HG02763 (cell line): ENCODE results near the gene MC3R.

Experiments
- ATAC-seq: cut with Tn5 transposase; IDR thresholded peaks from one replicate; pipeline ENCODE4 v1.9.1; 2021; ENCODE audit warnings: mild to moderate bottlenecking, moderate library complexity; ENCODE audit not compliant: unreplicated experiment

Gene MC3R

DNA sequence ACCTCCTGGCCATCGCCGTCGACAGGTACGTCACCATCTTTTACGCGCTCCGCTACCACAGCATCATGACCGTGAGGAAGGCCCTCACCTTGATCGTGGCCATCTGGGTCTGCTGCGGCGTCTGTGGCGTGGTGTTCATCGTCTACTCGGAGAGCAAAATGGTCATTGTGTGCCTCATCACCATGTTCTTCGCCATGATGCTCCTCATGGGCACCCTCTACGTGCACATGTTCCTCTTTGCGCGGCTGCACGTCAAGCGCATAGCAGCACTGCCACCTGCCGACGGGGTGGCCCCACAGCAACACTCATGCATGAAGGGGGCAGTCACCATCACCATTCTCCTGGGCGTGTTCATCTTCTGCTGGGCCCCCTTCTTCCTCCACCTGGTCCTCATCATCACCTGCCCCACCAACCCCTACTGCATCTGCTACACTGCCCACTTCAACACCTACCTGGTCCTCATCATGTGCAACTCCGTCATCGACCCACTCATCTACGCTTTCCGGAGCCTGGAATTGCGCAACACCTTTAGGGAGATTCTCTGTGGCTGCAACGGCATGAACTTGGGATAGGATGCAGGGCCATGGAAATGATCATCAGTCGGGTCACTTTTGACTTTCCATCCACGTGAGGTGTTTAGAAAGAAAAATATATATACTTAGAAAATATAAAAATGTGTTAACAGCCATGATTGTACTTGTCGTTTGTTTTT lies 868 bp downstream of the MC3R start:
- no peak for ATAC-seq

- ATAC-seq: no peak
Measured at GRCh38 chr20:56249956-56250355, 1.4 kb downstream of the MC3R start.

- ATAC-seq: no peak
Measured at GRCh38 chr20:56257604-56258003, 9.1 kb downstream of the MC3R start.

DNA sequence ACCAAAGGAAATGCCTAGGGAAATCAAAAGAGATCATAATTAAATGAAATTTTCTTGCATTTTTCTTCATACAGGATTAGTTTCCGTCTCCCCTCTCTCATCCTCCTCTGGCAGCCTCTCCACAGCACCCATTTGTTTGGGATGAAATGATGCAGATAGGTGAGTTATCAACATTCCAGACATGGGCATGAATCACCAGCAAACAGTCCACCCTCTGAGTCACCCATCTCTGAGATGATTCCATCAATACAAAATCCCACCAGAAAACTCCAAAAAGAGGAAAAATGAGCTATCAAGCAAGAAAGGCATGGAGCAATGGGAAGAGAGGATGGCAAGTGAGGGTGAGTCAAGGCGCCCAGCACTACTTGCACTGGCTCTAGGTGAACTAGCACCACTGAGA lies 11.4 kb downstream of the MC3R start:
- no peak for ATAC-seq

DNA sequence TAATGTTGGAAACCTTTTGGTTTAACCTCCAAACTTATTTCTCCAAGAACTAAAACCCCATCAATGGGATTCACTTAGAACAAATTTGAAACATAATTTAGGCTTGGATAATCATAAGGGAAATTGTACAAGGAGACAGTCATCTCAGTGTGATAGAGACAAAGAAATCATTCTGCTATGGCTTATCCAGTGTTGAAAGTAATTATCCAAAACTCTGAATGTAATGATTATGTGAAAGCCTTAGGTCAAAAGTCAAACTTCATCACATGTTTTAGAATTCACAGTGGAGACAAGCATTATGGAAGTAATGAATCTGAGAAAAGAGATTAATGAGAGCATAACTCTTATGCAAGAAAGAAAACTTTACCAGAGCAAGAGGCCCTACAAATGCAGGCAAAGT lies 20.0 kb downstream of the MC3R start:
- no peak for ATAC-seq

DNA sequence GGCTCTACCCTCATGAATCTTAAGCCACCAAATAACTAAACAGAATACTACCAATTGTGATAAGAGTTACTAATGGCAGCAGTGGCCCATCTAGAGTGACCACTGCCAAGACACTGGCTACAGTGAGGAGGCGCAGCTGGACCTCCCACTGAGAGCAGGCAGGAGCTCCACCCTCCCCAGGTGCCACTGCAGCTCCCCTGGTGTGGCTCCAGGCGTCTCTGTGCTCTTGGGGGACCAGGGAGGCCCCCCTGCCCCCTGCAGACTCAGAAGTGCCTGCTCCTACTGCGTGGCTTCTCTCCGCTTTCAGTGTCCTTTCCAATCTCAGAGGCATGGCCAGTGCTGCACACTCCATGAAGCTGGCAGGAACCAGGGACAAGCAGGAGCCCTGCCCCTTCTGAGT lies 23.4 kb downstream of the MC3R start:
- ATAC-seq: no peak

- no peak for ATAC-seq
Measured at GRCh38 chr20:56273491-56273890, 25.0 kb downstream of the MC3R start.

- no peak for ATAC-seq
Measured at GRCh38 chr20:56274156-56274555, 25.6 kb downstream of the MC3R start.

DNA sequence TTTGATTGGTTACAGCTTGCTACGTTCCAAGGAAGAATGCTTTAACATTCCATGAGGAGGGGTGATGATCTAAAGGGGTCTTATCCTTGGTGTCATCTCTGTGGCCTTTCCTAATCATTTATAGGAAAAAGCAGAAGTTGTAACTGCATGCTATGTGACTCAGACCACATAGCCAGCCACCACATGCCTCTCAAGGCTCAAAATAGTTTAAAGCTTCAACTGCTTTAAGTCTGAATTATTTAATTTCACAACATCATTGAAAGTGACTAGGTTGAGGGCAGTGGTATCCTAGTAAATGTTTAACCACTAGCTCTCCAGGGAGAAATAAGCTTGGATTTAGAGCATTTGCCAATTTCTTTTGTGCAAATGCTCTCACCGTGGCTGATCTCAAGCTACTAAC lies 29.7 kb downstream of the MC3R start:
- no peak for ATAC-seq

DNA sequence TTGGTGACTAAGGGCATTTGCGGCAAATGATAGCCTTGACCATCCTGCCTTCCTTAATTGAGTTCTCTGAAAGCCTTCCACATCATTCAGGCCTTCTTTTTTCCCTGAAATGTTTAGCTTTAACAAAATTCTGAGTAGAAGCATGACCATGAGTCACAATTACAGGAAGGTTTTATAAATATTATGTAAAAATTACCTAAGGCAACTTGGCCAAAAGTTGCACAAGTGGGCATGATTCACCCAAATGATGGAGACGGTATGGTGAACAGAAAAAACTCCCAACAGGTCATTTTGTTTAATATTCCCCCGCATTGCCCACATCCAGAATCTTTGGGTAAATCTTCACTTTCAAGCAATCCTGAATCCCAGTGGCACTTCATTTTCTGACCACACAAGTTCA lies 37.0 kb downstream of the MC3R start:
- no peak for ATAC-seq

DNA sequence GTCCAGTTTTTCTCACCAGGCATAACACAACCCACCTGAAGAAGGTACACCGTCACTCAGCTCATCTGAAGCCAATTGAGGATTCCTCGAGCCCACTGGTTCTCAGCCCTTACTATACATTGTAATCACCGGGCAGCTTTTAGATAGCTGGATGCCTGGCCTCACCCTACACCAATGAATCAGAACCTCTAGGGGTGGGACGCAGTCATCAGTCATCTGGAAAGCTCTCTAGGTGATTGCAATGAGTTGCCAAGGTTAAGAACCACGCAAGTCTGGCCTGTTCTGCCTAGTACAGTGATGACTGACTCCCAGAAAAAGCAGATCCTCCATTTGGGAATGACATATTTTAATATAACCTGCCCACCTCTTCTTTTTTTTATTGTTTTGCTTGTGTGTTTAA lies 41.1 kb downstream of the MC3R start:
- no peak for ATAC-seq

DNA sequence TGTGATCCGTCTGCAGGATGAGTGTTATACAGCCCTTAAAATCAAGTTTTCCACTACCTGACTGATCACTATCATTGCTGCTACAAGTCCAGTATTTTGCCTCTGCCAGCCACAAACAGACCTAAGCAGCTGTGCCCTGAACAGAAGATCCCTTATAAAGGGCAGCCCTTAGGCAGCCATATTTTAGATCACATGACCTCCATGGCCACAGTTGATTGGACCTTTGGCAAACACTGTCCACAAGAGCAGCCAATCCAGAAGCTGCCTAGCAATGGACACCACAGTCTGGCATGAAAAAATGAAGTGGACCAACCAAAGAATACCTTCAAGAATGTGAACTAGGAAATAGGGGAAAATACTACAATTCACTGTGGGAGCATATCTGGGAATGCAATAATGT lies 50.8 kb downstream of the MC3R start:
- ATAC-seq: no peak
